Erythroblast (primary cell): ENCODE data around the gene SLFN13.

Experiments
- GATA1 ChIP-seq: IDR thresholded peaks from 2 replicates; pipeline ENCODE4 v1.6.1; 2011; ENCODE audit warnings: low read depth, mild to moderate bottlenecking, control low read depth, low read length, moderate library complexity
- POLR2A ChIP-seq: IDR thresholded peaks from 2 replicates; pipeline ENCODE4 v1.6.1; 2011; ENCODE audit warnings: mild to moderate bottlenecking, low read length

- no peak for TF ChIP-seq POLR2A
- TF ChIP-seq GATA1: no peak
Observed at GRCh38 chr17:35467824-35468223, 19.3 kb upstream of the SLFN13 start.
